Uterus (tissue), 2 donors: Measurements from ENCODE around the gene INPP5A.
"Not testable (repeated sequence)": the region's sequence is repeated elsewhere in the genome, so short reads cannot be mapped to it uniquely, and the experiment has no call there.

Experiments used
- CTCF ChIP-seq, 4 experiments: fragments of 200-600 bp in 2 of 4; fragments of 450-650 bp in 2 of 4; sonication (generic) in 2 of 4; IDR thresholded peaks; one replicate each; pipeline ENCODE4 v1.5.1; 2016 to 2019; ENCODE audit warnings: antibody characterized with exemption in 4 of 4, mild to moderate bottlenecking in 2 of 4, moderate library complexity in 1 of 4
- POLR2A ChIP-seq, 2 donors: fragments of 450-650 bp; IDR thresholded peaks; one replicate each; pipeline ENCODE4 v1.6.1; 2016; ENCODE audit warnings: antibody characterized with exemption in 2 of 2, mild to moderate bottlenecking in 1 of 2, moderate library complexity in 1 of 2

DNA sequence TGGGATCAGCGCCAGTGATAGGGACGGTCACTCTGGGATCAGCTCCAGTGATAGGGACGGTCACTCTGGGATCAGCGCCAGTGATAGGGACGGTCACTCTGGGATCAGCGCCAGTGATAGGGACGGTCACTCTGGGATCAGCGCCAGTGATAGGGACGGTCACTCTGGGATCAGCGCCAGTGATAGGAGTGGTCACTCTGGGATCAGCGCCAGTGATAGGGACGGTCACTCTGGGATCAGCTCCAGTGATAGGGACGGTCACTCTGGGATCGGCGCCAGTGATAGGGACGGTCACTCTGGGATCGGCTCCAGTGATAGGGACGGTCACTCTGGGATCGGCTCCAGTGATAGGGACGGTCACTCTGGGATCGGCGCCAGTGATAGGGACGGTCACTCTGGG is 32.0 kb upstream of the INPP5A start:
- not testable (repeated sequence) for TF ChIP-seq CTCF, POLR2A (IDR thresholded peaks at IDR 0.05)
